Measurements from ENCODE around the gene NEU3. TPM values are rescaled to one million over a fixed set of nuclear protein-coding genes. Genes with fewer than 3 reads are reported as not detected.
A peak's percentile ranks its signal among the peaks of the same experiment; 100 is the strongest.
"Not testable (repeated sequence)": the region's sequence is repeated elsewhere in the genome, so short reads cannot be mapped to it uniquely, and the experiment has no call there.

NEU3 gene
- total RNA-seq, 1 donor from 2014 or later: 8.7 TPM

DNA sequence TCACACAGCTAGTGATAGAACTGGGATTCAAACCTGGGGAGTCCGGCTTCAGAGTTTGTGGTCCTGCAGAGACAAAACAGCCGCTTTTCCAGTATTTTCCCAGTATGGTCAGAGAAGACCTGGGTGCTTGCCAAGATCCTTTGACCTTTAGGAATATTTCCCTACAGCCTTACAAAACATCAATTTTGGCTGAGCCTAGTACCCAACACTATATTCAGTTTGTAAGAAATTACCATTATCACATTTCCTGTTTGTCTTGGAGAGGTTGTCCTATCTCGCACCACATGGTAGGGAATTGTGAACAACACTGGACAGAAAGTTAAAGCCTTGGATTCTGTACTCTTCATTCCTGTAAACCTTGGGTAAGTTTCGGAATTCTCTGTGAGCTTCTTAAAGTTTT, 10.7 kb upstream of the NEU3 start:
- no peak for FAIRE-seq
- Histone ChIP-seq H3K36me3 (ENCODE audit: control insufficient read depth, insufficient read depth, low read length) (peaks cover 4% of the 10 kb centered on the region), H3K27me3 (ENCODE audit: control insufficient read depth, insufficient read depth, low read length) (no peaks in the 10 kb centered on the region), H3K4me3 (ENCODE audit: low read depth, low read length) (no peak overlapping the region)
- TF ChIP-seq, protein P1, sequence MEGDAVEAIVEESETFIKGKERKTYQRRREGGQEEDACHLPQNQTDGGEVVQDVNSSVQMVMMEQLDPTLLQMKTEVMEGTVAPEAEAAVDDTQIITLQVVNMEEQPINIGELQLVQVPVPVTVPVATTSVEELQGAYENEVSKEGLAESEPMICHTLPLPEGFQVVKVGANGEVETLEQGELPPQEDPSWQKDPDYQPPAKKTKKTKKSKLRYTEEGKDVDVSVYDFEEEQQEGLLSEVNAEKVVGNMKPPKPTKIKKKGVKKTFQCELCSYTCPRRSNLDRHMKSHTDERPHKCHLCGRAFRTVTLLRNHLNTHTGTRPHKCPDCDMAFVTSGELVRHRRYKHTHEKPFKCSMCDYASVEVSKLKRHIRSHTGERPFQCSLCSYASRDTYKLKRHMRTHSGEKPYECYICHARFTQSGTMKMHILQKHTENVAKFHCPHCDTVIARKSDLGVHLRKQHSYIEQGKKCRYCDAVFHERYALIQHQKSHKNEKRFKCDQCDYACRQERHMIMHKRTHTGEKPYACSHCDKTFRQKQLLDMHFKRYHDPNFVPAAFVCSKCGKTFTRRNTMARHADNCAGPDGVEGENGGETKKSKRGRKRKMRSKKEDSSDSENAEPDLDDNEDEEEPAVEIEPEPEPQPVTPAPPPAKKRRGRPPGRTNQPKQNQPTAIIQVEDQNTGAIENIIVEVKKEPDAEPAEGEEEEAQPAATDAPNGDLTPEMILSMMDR (IDR thresholded peaks at IDR 0.05; ENCODE audit: insufficient read depth, low read length, severe bottlenecking): no peak
- DNase-seq (ENCODE audit: low read depth): no peak

DNA sequence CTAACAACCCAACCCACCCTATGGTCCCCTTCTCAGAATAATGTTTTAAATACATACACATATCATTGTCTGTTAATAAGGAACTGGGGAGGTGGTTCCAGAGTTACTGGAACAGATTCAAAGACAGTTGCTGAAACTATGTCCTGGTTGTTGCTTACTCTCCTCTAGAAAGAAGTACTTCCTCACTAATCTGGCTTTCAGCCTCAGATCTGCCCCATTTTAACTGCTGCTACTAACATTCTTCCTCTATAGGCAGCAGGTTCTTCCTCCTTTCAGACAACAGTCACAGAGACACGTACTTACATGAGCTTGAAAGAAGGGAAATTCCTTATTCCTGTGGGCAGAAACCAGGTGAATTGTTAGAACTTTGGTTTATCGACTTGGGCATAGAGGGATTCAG, 8.1 kb upstream of the NEU3 start:
- Histone ChIP-seq H3K36me3 (ENCODE audit: control insufficient read depth, insufficient read depth, low read length) (peaks cover 2% of the 10 kb centered on the region), H3K27me3 (ENCODE audit: control insufficient read depth, insufficient read depth, low read length) (no peaks in the 10 kb centered on the region), H3K4me3 (ENCODE audit: low read depth, low read length) (no peak overlapping the region)
- TF ChIP-seq, protein P1 (IDR thresholded peaks at IDR 0.05; ENCODE audit: insufficient read depth, low read length, severe bottlenecking): no peak
- no peak for FAIRE-seq
- no peak for DNase-seq (ENCODE audit: low read depth)

DNA sequence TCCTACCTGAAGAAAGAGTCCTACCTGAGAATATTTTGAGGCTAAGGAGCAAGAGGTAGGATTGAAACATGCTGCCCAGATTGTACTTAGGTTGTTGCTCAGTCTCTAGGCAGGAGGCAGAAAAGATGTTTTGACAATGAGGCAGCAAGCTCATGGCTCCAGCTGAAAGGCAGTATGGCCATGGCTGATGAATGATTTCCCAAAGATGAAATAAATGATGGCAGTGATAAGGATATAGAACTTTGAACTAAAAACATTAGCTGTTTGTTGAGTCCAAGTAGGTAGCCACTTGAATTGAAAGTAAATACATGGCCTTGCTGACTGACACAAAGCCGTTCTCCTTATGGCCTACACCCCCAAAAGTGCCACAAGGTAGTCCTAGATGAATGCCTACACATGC, 6.8 kb upstream of the NEU3 start:
- FAIRE-seq (no peak), DNase-seq (ENCODE audit: low read depth) (no peak)
- H3K27me3 ChIP-seq (ENCODE audit: control insufficient read depth, insufficient read depth, low read length): no peaks in the 10 kb centered on the region
- TF ChIP-seq, protein P1 (IDR thresholded peaks at IDR 0.05; ENCODE audit: insufficient read depth, low read length, severe bottlenecking): no peak
- no peak overlapping the region for H3K4me3 ChIP-seq (ENCODE audit: low read depth, low read length)
- H3K36me3 ChIP-seq (ENCODE audit: control insufficient read depth, insufficient read depth, low read length): peaks cover 2% of the 10 kb centered on the region

DNA sequence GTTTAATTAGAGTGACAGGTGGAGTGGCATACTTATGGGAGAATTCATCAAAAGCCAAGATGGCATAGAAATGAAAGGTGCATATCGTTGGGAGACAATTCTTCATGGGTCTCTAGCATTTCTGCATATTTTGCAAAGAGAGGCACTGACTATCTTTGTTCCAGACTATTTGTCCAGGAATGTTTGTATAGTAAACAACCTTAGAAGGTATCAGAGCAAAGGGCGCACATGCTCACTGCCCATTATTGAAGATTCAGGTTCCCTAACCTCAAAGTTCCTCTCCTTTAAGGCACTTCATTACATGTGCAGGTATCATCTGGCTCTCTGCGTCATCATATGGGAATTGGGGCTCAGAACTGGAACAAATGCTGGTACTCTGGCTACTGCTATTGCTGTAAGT, 4.7 kb upstream of the NEU3 start:
- Histone ChIP-seq H3K4me3 (ENCODE audit: low read depth, low read length) (no peak overlapping the region), H3K27me3 (ENCODE audit: control insufficient read depth, insufficient read depth, low read length) (no peaks in the 10 kb centered on the region), H3K36me3 (ENCODE audit: control insufficient read depth, insufficient read depth, low read length) (peaks cover 2% of the 10 kb centered on the region)
- DNase-seq (ENCODE audit: low read depth) (no peak), FAIRE-seq (no peak)
- TF ChIP-seq, protein P1 (IDR thresholded peaks at IDR 0.05; ENCODE audit: insufficient read depth, low read length, severe bottlenecking): no peak

DNA sequence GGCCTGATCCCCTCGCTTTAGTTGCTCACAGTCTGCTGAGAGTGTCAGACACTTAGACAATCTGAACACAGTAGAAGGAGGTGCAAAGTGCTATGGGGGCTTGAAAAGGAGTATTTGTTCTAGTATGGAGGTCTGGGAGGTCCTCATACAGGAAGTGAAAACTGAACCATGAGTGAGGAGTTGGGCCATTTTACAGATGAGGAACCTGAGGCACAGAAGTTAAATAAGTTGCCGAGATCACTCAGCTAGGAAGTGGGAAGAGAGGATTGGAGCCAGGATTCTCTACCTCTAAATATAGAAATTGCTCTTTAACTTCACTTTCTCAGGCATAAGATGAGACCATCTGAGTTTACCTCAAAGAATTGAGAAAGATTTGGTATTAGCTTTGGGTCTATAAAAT, 4.0 kb upstream of the NEU3 start:
- no peak for FAIRE-seq
- Histone ChIP-seq H3K27me3 (ENCODE audit: control insufficient read depth, insufficient read depth, low read length) (no peaks in the 10 kb centered on the region), H3K4me3 (ENCODE audit: low read depth, low read length) (no peak overlapping the region), H3K36me3 (ENCODE audit: control insufficient read depth, insufficient read depth, low read length) (peaks cover 2% of the 10 kb centered on the region)
- TF ChIP-seq, protein P1 (IDR thresholded peaks at IDR 0.05; ENCODE audit: insufficient read depth, low read length, severe bottlenecking): no peak
- DNase-seq (ENCODE audit: low read depth): no peak

DNA sequence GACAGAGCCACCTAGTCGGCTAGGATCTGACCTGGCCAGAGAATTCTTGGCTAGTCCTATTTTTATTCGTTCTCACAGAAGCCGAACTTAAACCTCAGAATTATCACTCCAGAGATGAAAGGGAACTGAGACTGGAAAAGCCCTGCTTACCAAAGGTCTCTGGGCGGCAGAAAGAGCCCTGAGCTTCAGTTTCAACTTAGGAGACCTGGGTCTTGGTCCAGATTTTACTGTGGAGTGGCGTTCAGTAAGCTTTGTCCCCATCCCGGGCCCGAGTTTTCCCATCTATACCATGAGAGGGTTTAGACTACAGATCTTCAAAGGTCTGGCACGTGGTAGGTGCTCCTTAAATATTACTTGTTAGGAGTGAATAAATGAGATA, 516 bp downstream of the NEU3 start:
- Histone ChIP-seq H3K27me3 (ENCODE audit: control insufficient read depth, insufficient read depth, low read length) (no peaks in the 10 kb centered on the region), H3K36me3 (ENCODE audit: control insufficient read depth, insufficient read depth, low read length) (no peaks in the 10 kb centered on the region), H3K4me3 (ENCODE audit: low read depth, low read length) (peak overlapping the region; percentile 48)
- DNase-seq (ENCODE audit: low read depth) (no peak), FAIRE-seq (no peak)
- TF ChIP-seq, protein P1 (IDR thresholded peaks at IDR 0.05; ENCODE audit: insufficient read depth, low read length, severe bottlenecking): no peak

DNA sequence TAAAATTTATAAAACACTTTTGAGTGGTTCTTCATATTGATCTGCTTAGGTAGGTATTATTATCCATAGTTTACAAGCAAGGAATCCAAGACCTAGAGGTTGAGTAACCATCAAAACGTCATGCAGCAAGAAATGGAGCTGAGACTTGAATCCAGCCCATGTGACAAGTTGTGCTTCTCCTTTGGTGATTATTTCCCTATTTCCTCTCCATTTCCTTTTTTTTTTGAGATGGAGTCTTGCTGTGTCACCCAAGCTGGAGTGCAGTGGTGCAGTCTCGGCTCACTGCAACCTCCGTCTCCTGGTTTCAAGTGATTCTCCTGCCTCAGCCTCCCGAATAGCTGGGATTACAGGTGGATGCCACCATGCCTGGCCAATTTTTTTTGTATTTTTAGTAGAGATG, 1.4 kb downstream of the NEU3 start:
- FAIRE-seq; H3K4me3 ChIP-seq (ENCODE audit: low read depth, low read length); DNase-seq (ENCODE audit: low read depth); H3K36me3 ChIP-seq (ENCODE audit: control insufficient read depth, insufficient read depth, low read length); H3K27me3 ChIP-seq (ENCODE audit: control insufficient read depth, insufficient read depth, low read length): not testable (repeated sequence)
